ENCODE data around the gene XYLB.

GRCh38 chr3:38313695-38314094 is 32.9 kb upstream of the XYLB start:
- no peak for TF ChIP-seq YY1 (IDR thresholded peaks at IDR 0.05; ENCODE audit: insufficient read depth, insufficient read length)
- no peak for TF ChIP-seq ZNF274 (IDR thresholded peaks at IDR 0.05; ENCODE audit: low read depth, low read length)
